ENCODE measurements around the gene GABPA. TPM values are rescaled to one million over a fixed set of nuclear protein-coding genes. Genes with fewer than 3 reads are reported as not detected.

Gene GABPA
- total and polyA plus RNA-seq, 7 donors, result 10.8 to 32.5 (median 17.6) TPM

- H3K9me3 ChIP-seq, result no peaks in the 10 kb centered on the region
- no peak for DNase-seq
- H3K27ac ChIP-seq, result peak overlapping the region in 3 of 4 donors; percentile 71 to 75 (median 72)
- H3K4me1 ChIP-seq, result peaks cover 0 to 19% (median 15%) of the 10 kb centered on the region in 4 donors
- intact Hi-C loops (cut with DNase I), result loop anchor here (2.0 to 10.0 kb wide), 3 partner anchors 54 to 384 kb away; partner anchors contain the start of gene APP
- H3K4me3 ChIP-seq, result peak overlapping the region; percentile 12 to 40 (median 38)
- H3K36me3 ChIP-seq, result no peaks in the 10 kb centered on the region
- TF ChIP-seq POLR2A (IDR thresholded peaks at IDR 0.05) (no peak), POLR2AphosphoS5 (IDR thresholded peaks at IDR 0.05) (no peak)
- H3K27me3 ChIP-seq, result no peaks in the 10 kb centered on the region
These were observed 56.1 kb downstream of the GABPA start for GRCh38 chr21:25790878-25791204.

DNA sequence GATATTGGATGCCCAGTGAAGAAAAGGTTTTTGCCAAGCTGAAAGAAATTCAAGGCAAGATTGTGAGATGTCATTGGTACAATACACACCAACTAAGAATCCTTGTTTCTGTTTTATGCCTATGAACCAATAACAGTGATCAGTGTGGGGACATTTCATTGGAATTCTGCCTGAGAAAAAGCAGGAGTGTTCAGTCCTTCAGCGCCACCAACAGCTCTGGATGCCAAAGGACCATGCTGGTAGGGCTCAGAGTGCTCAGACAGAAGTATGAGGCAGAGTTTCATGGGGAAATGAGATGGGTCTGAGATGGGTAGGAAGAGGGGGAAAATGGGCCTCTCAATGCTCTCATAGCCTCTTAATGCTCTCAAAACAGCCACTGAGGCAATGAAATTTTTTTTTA lies 56.5 kb downstream of the GABPA start:
- TF ChIP-seq POLR2AphosphoS5 (IDR thresholded peaks at IDR 0.05), result peak in 2 of 4 donors; percentile 15 to 28
- TF ChIP-seq POLR2A (IDR thresholded peaks at IDR 0.05), result no peak
- TF ChIP-seq, protein P1, sequence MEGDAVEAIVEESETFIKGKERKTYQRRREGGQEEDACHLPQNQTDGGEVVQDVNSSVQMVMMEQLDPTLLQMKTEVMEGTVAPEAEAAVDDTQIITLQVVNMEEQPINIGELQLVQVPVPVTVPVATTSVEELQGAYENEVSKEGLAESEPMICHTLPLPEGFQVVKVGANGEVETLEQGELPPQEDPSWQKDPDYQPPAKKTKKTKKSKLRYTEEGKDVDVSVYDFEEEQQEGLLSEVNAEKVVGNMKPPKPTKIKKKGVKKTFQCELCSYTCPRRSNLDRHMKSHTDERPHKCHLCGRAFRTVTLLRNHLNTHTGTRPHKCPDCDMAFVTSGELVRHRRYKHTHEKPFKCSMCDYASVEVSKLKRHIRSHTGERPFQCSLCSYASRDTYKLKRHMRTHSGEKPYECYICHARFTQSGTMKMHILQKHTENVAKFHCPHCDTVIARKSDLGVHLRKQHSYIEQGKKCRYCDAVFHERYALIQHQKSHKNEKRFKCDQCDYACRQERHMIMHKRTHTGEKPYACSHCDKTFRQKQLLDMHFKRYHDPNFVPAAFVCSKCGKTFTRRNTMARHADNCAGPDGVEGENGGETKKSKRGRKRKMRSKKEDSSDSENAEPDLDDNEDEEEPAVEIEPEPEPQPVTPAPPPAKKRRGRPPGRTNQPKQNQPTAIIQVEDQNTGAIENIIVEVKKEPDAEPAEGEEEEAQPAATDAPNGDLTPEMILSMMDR (IDR thresholded peaks at IDR 0.05), result no peak
- TF ChIP-seq EP300 (IDR thresholded peaks at IDR 0.05), result no peak
- Histone ChIP-seq H3K9me3 (no peaks in the 10 kb centered on the region), H3K4me3 (no peak overlapping the region), H3K27ac (peak overlapping the region in 3 of 4 donors; percentile 71 to 75 (median 72)), H3K4me1 (peaks cover 0 to 19% (median 15%) of the 10 kb centered on the region in 4 donors), H3K27me3 (no peaks in the 10 kb centered on the region), H3K36me3 (no peaks in the 10 kb centered on the region)
- intact Hi-C loops (cut with DNase I), result loop anchor here (2.0 to 10.0 kb wide), 3 partner anchors 54 to 383 kb away; partner anchors contain the start of gene APP
- 93 to 96% methylated on average over 1 of the region's 1 CpG for WGBS, 2 donors
- DNase-seq, result no peak

- Histone ChIP-seq H3K27ac (no peak overlapping the region), H3K4me1 (peaks cover 0 to 7% (median 0%) of the 10 kb centered on the region in 4 donors), H3K27me3 (no peaks in the 10 kb centered on the region), H3K36me3 (no peaks in the 10 kb centered on the region), H3K4me3 (no peak overlapping the region), H3K9me3 (no peaks in the 10 kb centered on the region)
- intact Hi-C loops (cut with DNase I), result no loop called here
- WGBS, 2 donors, result 40 to 49% methylated on average over 20 of the region's 20 CpGs
- DNase-seq, result peak; percentile 83
- TF ChIP-seq, protein P1 (IDR thresholded peaks at IDR 0.05), result peak; percentile 38 to 76 (median 70)
- TF ChIP-seq POLR2A (IDR thresholded peaks at IDR 0.05), result no peak
These were observed 66.6 kb downstream of the GABPA start for GRCh38 chr21:25801217-25802014.

GRCh38 chr21:25806060-25806459 lies 71.3 kb downstream of the GABPA start:
- Histone ChIP-seq H3K36me3 (no peaks in the 10 kb centered on the region), H3K4me1 (peaks cover 0 to 34% (median 19%) of the 10 kb centered on the region in 4 donors), H3K27ac (no peak overlapping the region), H3K9me3 (no peaks in the 10 kb centered on the region), H3K27me3 (no peaks in the 10 kb centered on the region), H3K4me3 (no peak overlapping the region)
- intact Hi-C loops (cut with DNase I), result no loop called here
- TF ChIP-seq EP300 (IDR thresholded peaks at IDR 0.05) (no peak), POLR2AphosphoS5 (IDR thresholded peaks at IDR 0.05) (no peak), POLR2A (IDR thresholded peaks at IDR 0.05) (no peak)
- TF ChIP-seq, protein P1 (IDR thresholded peaks at IDR 0.05), result no peak
- no peak for DNase-seq
- WGBS, 2 donors, result 78 to 83% methylated on average over 4 of the region's 4 CpGs

DNA sequence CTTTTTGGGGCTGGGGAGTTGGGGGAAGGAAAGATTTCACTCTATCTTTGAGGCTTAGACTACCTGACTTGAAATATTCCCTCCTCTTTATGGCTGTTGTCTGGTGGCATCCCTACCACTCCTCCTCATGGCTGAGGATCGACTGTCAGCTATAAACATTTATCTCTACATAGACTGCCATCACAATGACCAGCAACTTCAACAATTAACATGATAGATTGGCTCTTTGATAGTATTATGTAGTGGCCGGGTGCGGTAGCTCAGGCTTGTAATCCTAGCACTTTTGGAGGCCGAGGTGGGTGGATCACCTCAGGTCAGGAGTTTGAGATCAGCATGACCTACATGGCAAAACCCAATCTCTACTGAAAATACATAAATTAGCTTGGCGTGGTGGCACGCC lies 72.4 kb downstream of the GABPA start:
- no peaks in the 10 kb centered on the region for H3K27me3 ChIP-seq
- no peaks in the 10 kb centered on the region for H3K9me3 ChIP-seq
- intact Hi-C loops (cut with DNase I), result no loop called here
- no peak for DNase-seq
- H3K36me3 ChIP-seq, result no peaks in the 10 kb centered on the region
- H3K4me3 ChIP-seq, result no peak overlapping the region
- H3K4me1 ChIP-seq, result peaks cover 0 to 27% (median 19%) of the 10 kb centered on the region in 4 donors
- WGBS, 2 donors, result 82 to 95% methylated on average over 6 of the region's 6 CpGs
- no peak for TF ChIP-seq POLR2AphosphoS5 (IDR thresholded peaks at IDR 0.05)
- no peak for TF ChIP-seq EP300 (IDR thresholded peaks at IDR 0.05)
- TF ChIP-seq, protein P1 (IDR thresholded peaks at IDR 0.05), result no peak
- no peak for TF ChIP-seq POLR2A (IDR thresholded peaks at IDR 0.05)
- no peak overlapping the region for H3K27ac ChIP-seq
